Neural cell (in vitro differentiated cells): Measurements from ENCODE around the gene MAGEB6. TPM values are rescaled to one million over a fixed set of nuclear protein-coding genes. Genes with fewer than 3 reads are reported as not detected.

ENCODE experiments used
- H2AFZ ChIP-seq: fragments of 200-600, 300-800 bp; sonication (generic), shearing (Covaris generic); 2 replicates; pipeline ENCODE4 v1.6.0; 2014; ENCODE audit warnings: low read depth, mild to moderate bottlenecking, antibody characterized with exemption, low read length, moderate library complexity
- H3F3A ChIP-seq: fragments of 200-600 bp; shearing (Covaris generic); 2 replicates; pipeline ENCODE4 v1.6.1; 2016; ENCODE audit warnings: mild to moderate bottlenecking, moderate library complexity, mixed read lengths, antibody characterized with exemption, low read length; ENCODE audit not compliant: insufficient read depth, poor library complexity, severe bottlenecking
- H3K27ac ChIP-seq: fragments of 200-600, 300-800 bp; sonication (generic), shearing (Covaris generic); 2 replicates; pipeline ENCODE4 v1.5.1; 2014; ENCODE audit warnings: mild to moderate bottlenecking, low read length, moderate library complexity
- H3K27me3 ChIP-seq: fragments of 300-800, 200-600 bp; sonication (generic), shearing (Covaris generic); 2 replicates; pipeline ENCODE4 v1.6.0; 2014; ENCODE audit warnings: mild to moderate bottlenecking, low read depth, low read length, moderate library complexity; ENCODE audit not compliant: insufficient read depth
- H3K36me3 ChIP-seq: fragments of 300-800, 200-600 bp; sonication (generic), shearing (Covaris generic); 2 replicates; pipeline ENCODE4 v1.5.1; 2014; ENCODE audit warnings: mild to moderate bottlenecking, antibody characterized with exemption, low read length, moderate library complexity; ENCODE audit not compliant: insufficient read depth
- H3K4me2 ChIP-seq: fragments of 300-800, 200-600 bp; sonication (generic), shearing (Covaris generic); 2 replicates; pipeline ENCODE4 v1.6.0; 2014; ENCODE audit warnings: mild to moderate bottlenecking, low read length
- H3K4me3 ChIP-seq: fragments of 300-800, 200-600 bp; sonication (generic), shearing (Covaris generic); 2 replicates; pipeline ENCODE4 v1.5.1; 2014; ENCODE audit warnings: mild to moderate bottlenecking, low read length, moderate library complexity
- H3K79me2 ChIP-seq: fragments of 200-600 bp; shearing (Covaris generic); replicated peaks from 2 replicates; pipeline ENCODE4 v1.6.0; 2014; ENCODE audit warnings: mild to moderate bottlenecking, low read length, moderate library complexity; ENCODE audit not compliant: insufficient read depth
- H3K9ac ChIP-seq: fragments of 300-800, 200-600 bp; sonication (generic), shearing (Covaris generic); 2 replicates; pipeline ENCODE4 v1.6.1; 2016; ENCODE audit warnings: mild to moderate bottlenecking, low read length, mixed read lengths
- H3K9me2 ChIP-seq: fragments of 200-600 bp; shearing (Covaris generic); 2 replicates; pipeline ENCODE4 v1.6.1; 2016; ENCODE audit warnings: mild to moderate bottlenecking, low read length, mixed read lengths; ENCODE audit not compliant: insufficient read depth
- H3K9me3 ChIP-seq: fragments of 200-600, 300-800 bp; sonication (generic), shearing (Covaris generic); 2 replicates; pipeline ENCODE4 v1.6.1; 2016; ENCODE audit warnings: mild to moderate bottlenecking, mixed run types, low read length, moderate library complexity, mixed read lengths
- H4K20me1 ChIP-seq: fragments of 200-600 bp; shearing (Covaris generic); 2 replicates; pipeline ENCODE4 v1.6.1; 2016; ENCODE audit warnings: mild to moderate bottlenecking, mixed run types; ENCODE audit not compliant: insufficient read depth
- CTCF ChIP-seq: fragments of 450-650 bp; IDR thresholded peaks from 2 replicates; pipeline ENCODE4 v1.5.1; 2014; ENCODE audit warnings: antibody characterized with exemption, mild to moderate bottlenecking, moderate library complexity; ENCODE audit not compliant: poor library complexity, severe bottlenecking
- EP300 ChIP-seq: fragments of 450-650 bp; conservative IDR thresholded peaks from 2 replicates; pipeline ENCODE4 v1.6.1; 2014; ENCODE audit warnings: antibody characterized with exemption, mild to moderate bottlenecking, moderate library complexity; ENCODE audit not compliant: poor library complexity, severe bottlenecking
- EZH2 ChIP-seq: fragments of 200-600, 300-800 bp; shearing (Covaris generic), sonication (generic); IDR thresholded peaks from 2 replicates; pipeline ENCODE4 v1.6.1; 2014; ENCODE audit warnings: antibody characterized with exemption, low read length, borderline replicate concordance, mild to moderate bottlenecking; ENCODE audit not compliant: insufficient read depth, poor library complexity, severe bottlenecking
- MXI1 ChIP-seq: fragments of 450-650 bp; conservative IDR thresholded peaks from 2 replicates; pipeline ENCODE4 v1.6.1; 2014; ENCODE audit warnings: antibody characterized with exemption, mild to moderate bottlenecking; ENCODE audit not compliant: poor library complexity, severe bottlenecking
- POLR2AphosphoS5 ChIP-seq: IDR thresholded peaks from 2 replicates; pipeline ENCODE4 v1.6.1; 2012
- RAD21 ChIP-seq: fragments of 450-650 bp; conservative IDR thresholded peaks from 2 replicates; pipeline ENCODE4 v1.6.1; 2014; ENCODE audit warnings: antibody characterized with exemption, mild to moderate bottlenecking, moderate library complexity
- REST ChIP-seq: IDR thresholded peaks from 2 replicates; pipeline ENCODE4 v1.6.1; 2012; ENCODE audit warnings: borderline replicate concordance
- SMC3 ChIP-seq: fragments of 450-650 bp; conservative IDR thresholded peaks from 2 replicates; pipeline ENCODE4 v1.6.1; 2014; ENCODE audit warnings: antibody characterized with exemption, mild to moderate bottlenecking, moderate library complexity; ENCODE audit not compliant: poor library complexity
- TAF1 ChIP-seq: IDR thresholded peaks from 2 replicates; pipeline ENCODE4 v1.6.1; 2012; ENCODE audit warnings: low read depth
- polyA plus RNA-seq: library from polyadenylated mRNA; depleted of rRNA; stranded (reverse); fragments of >200 nt; gene quantifications from 2 replicates; pipeline ENCODE4 v1.2.3, GENCODE V29; 2014

Gene MAGEB6
- polyA plus RNA-seq, 1 donor from 2014 or later, result not detected

GRCh38 chrX:26219351-26219750 is 27.1 kb downstream of the MAGEB6 start:
- Histone ChIP-seq H3K27ac (no peak overlapping the region), H3K4me3 (no peak overlapping the region), H3K79me2 (no peaks in the 10 kb centered on the region), H3K27me3 (no peaks in the 10 kb centered on the region), H4K20me1 (no peaks in the 10 kb centered on the region), H3K4me2 (no peak overlapping the region), H3K36me3 (no peaks in the 10 kb centered on the region), H2AFZ (no peak overlapping the region), H3K9me3 (no peaks in the 10 kb centered on the region), H3K9me2 (no peaks in the 10 kb centered on the region), H3K9ac (no peak overlapping the region), H3F3A (no peaks in the 10 kb centered on the region)
- TF ChIP-seq CTCF (no peak), SMC3 (no peak), EZH2 (no peak), REST (no peak), POLR2AphosphoS5 (no peak), EP300 (no peak), RAD21 (no peak), MXI1 (no peak), TAF1 (no peak)

GRCh38 chrX:26234177-26234576 is 41.9 kb downstream of the MAGEB6 start:
- TF ChIP-seq CTCF (no peak), TAF1 (no peak), SMC3 (no peak), POLR2AphosphoS5 (no peak), REST (no peak), EP300 (no peak), MXI1 (no peak), RAD21 (no peak), EZH2 (no peak)

More at GRCh38 chrX:26234177-26234576, 41.9 kb downstream of the MAGEB6 start:
- Histone ChIP-seq H3K9me2 (no peaks in the 10 kb centered on the region), H3K9me3 (no peaks in the 10 kb centered on the region), H3K27ac (no peak overlapping the region), H3F3A (no peaks in the 10 kb centered on the region), H3K4me2 (no peak overlapping the region), H3K36me3 (no peaks in the 10 kb centered on the region), H3K4me3 (no peak overlapping the region), H3K79me2 (no peaks in the 10 kb centered on the region), H4K20me1 (no peaks in the 10 kb centered on the region), H3K27me3 (no peaks in the 10 kb centered on the region), H3K9ac (no peak overlapping the region), H2AFZ (no peak overlapping the region)
